Heart left ventricle (tissue), 13 donors: ENCODE data around the gene FOXD4.
"Not testable (repeated sequence)": the region's sequence is repeated elsewhere in the genome, so short reads cannot be mapped to it uniquely, and the experiment has no call there.

Experiments used
- CTCF ChIP-seq, 12 donors: fragments of 200-600 bp; sonication (generic) in 4 of 12; IDR thresholded peaks; one replicate each; pipeline versions ENCODE4 v1.5.0 to v1.8.0; 2018 to 2022; ENCODE audit warnings: antibody characterized with exemption in 12 of 12, mild to moderate bottlenecking in 5 of 12
- POLR2A ChIP-seq, 2 donors: fragments of 450-650 bp; IDR thresholded peaks; one replicate each; pipeline ENCODE4 v1.6.1; 2017; ENCODE audit warnings: antibody characterized with exemption in 2 of 2, mild to moderate bottlenecking in 2 of 2, moderate library complexity in 2 of 2
- donor health status: ischemic (EF 13 %, LVEDD 7.1; RV severe dilation, severe dysfunction).
- donor health status: DM: no; HTN: yes; CAD: no.
- donor health status: DM: no; HTN: no; CAD: no.
- donor health status: ischemic (EF 25% LVEDD 6.9; RV normal size, moderate dysfunction).
- donor health status: ischemic (EF 25% LVEDD 5.7; RV mildly dilated, moderate dysfunction).
- donor health status: ischemic (EF 35%, LVEDD 5.7; RV mildly dilated, moderate dysfunction).
- donor health status: nonischemic (EF 11% LVEDD 7.7; RV severe dilation, severe dysfunction).
- donor health status: DM: yes; HTN: yes; CAD: no.
- donor health status: PGD.
- donor health status: ischemic (EF 29% LVEDD 5.4; RV normal size, mild dysfunction).
- donor health status: nonischemic (EF 23%, LVEDD 6.1; RV moderate dilation, normal function).

- TF ChIP-seq POLR2A, CTCF (IDR thresholded peaks at IDR 0.05): not testable (repeated sequence)
These were observed 44.2 kb downstream of the FOXD4 start for GRCh38 chr9:73900-74525.
